Ovary (tissue), 9 donors: ENCODE results near the gene AIM2. TPM values are rescaled to one million over a fixed set of nuclear protein-coding genes. Genes with fewer than 3 reads are reported as not detected.

Experiments used
- DNase-seq, 5 donors: peaks; one replicate each; pipeline ENCODE4 v3.0.0-alpha.2; 2019 to 2020
- H3K27ac ChIP-seq, 2 donors: fragments of 200-600 bp; one replicate each; pipeline versions ENCODE4 v1.5.1 to v1.8.0; 2019 to 2022
- H3K27me3 ChIP-seq: fragments of 200-600 bp; one replicate; pipeline ENCODE4 v1.8.0; 2022
- H3K36me3 ChIP-seq: fragments of 200-600 bp; sonication (generic); one replicate; pipeline ENCODE4 v1.5.1; 2019
- H3K4me1 ChIP-seq: one replicate; pipeline ENCODE4 v1.8.1; 2013; ENCODE audit warnings: mild to moderate bottlenecking, moderate library complexity; ENCODE audit not compliant: insufficient read depth
- H3K4me3 ChIP-seq: fragments of 200-600 bp; sonication (generic); one replicate; pipeline ENCODE4 v1.5.1; 2017
- H3K9me3 ChIP-seq, 2 donors: fragments of 200-600 bp in 1 of 2; sonication (generic) in 1 of 2; one replicate each; pipeline versions ENCODE4 v1.5.1 to v1.8.1; 2013 to 2019; ENCODE audit warnings: mild to moderate bottlenecking in 1 of 2, moderate library complexity in 1 of 2
- EP300 ChIP-seq: sonication (generic); formaldehyde crosslinking; IDR thresholded peaks from one replicate; pipeline ENCODE4 v1.6.1; 2017; ENCODE audit warnings: antibody characterized with exemption
- POLR2A ChIP-seq: fragments of 450-650 bp; IDR thresholded peaks from one replicate; pipeline ENCODE4 v1.6.1; 2017; ENCODE audit warnings: antibody characterized with exemption, mild to moderate bottlenecking, moderate library complexity
- WGBS, 3 donors: extraction: QIAGEN DNeasy Blood & Tissue Kit in 1 of 3; methylation state at CpG; one replicate each; pipeline versions ENCODE4 v1.1.5 to v1.1.7; 2013 to 2017; 5-methylcytosine and 5-hydroxymethylcytosine counted together
- intact Hi-C, 4 donors: fragments of 100-400 bp; cut with DNase I; formaldehyde crosslinking; loops; one replicate each; pipeline versions ENCODE4 v1.11.0 to v1.15.1; 2022 to 2023
- polyA plus RNA-seq, 2 donors: library from polyadenylated mRNA; stranded (reverse); fragments of 200-250 nt in 1 of 2; fragments of 350-450 nt in 1 of 2; fragmentation: Illumina TruSeq in 1 of 2; extraction: RNeasy Lipid Tissue Mini Kit (QIAGEN cat#74804) in 1 of 2; gene quantifications; one replicate each; pipeline ENCODE4 v1.2.3, GENCODE V29; 2013 to 2014
- total RNA-seq, 7 donors: library from RNA; depleted of rRNA in 2 of 7; stranded (reverse); fragments of >200 nt in 2 of 7; fragmentation: NEBNext Ultra II Directional in 3 of 7; extraction: Animal tissue kit (Norgen Biotek cat#: 25700) in 3 of 7; gene quantifications; one replicate each; pipeline versions ENCODE4 v1.1.0 to v1.2.4, GENCODE V29; 2016 to 2023
- TF ChIP-seq, protein P1 (sequence below), 3 donors: fragments of 450-650 bp in 2 of 3; fragments of 200-600 bp in 1 of 3; IDR thresholded peaks; one replicate each; pipeline versions ENCODE4 v1.5.1 to v1.8.0; 2016 to 2022; ENCODE audit warnings: antibody characterized with exemption in 3 of 3, mild to moderate bottlenecking in 1 of 3
- donor health status: DM: no; HTN: no; CAD: no; lungs with moderate emphysema.
- donor health status: DM: no; HTN: no; CAD: no.
- donor health status: Bipolar disorder and iron deficiency.
- donor health status: DM: yes; HTN: yes; CAD: no.
- donor health status: DM: no; HTN: no; CAD: no.
- donor health status: DM: yes; HTN: yes; CAD: no.

The AIM2 gene
- total and polyA plus RNA-seq, 9 donors: 0.20 to 0.95 (median 0.44) TPM; not detected in 5

- TF ChIP-seq, protein P1, sequence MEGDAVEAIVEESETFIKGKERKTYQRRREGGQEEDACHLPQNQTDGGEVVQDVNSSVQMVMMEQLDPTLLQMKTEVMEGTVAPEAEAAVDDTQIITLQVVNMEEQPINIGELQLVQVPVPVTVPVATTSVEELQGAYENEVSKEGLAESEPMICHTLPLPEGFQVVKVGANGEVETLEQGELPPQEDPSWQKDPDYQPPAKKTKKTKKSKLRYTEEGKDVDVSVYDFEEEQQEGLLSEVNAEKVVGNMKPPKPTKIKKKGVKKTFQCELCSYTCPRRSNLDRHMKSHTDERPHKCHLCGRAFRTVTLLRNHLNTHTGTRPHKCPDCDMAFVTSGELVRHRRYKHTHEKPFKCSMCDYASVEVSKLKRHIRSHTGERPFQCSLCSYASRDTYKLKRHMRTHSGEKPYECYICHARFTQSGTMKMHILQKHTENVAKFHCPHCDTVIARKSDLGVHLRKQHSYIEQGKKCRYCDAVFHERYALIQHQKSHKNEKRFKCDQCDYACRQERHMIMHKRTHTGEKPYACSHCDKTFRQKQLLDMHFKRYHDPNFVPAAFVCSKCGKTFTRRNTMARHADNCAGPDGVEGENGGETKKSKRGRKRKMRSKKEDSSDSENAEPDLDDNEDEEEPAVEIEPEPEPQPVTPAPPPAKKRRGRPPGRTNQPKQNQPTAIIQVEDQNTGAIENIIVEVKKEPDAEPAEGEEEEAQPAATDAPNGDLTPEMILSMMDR (IDR thresholded peaks at IDR 0.05): no peak
- TF ChIP-seq EP300 (no peak), POLR2A (no peak)
- no peak overlapping the region for H3K27ac ChIP-seq
- no peak for DNase-seq
- 70 to 81% (median 79%) methylated on average over 7 of the region's 7 CpGs for WGBS, 3 donors
- no peak overlapping the region for H3K4me3 ChIP-seq
- no peaks in the 10 kb centered on the region for H3K36me3 ChIP-seq
- no peaks in the 10 kb centered on the region for H3K27me3 ChIP-seq
- no peaks in the 10 kb centered on the region for H3K4me1 ChIP-seq
- intact Hi-C loops: no loop called here
- H3K9me3 ChIP-seq: no peaks in the 10 kb centered on the region
Observed at GRCh38 chr1:159058751-159059150, 17.8 kb downstream of the AIM2 start.

- Histone ChIP-seq H3K4me1 (no peaks in the 10 kb centered on the region), H3K27me3 (no peaks in the 10 kb centered on the region), H3K27ac (no peak overlapping the region), H3K36me3 (no peaks in the 10 kb centered on the region), H3K9me3 (no peaks in the 10 kb centered on the region), H3K4me3 (no peak overlapping the region)
- intact Hi-C loops: no loop called here
- no peak for DNase-seq
- 89 to 91% (median 91%) methylated on average over 7 of the region's 7 CpGs for WGBS, 3 donors
- TF ChIP-seq POLR2A: no peak
- TF ChIP-seq, protein P1 (IDR thresholded peaks at IDR 0.05): no peak
- no peak for TF ChIP-seq EP300
Observed at GRCh38 chr1:159056069-159056698, 20.4 kb downstream of the AIM2 start.

DNA sequence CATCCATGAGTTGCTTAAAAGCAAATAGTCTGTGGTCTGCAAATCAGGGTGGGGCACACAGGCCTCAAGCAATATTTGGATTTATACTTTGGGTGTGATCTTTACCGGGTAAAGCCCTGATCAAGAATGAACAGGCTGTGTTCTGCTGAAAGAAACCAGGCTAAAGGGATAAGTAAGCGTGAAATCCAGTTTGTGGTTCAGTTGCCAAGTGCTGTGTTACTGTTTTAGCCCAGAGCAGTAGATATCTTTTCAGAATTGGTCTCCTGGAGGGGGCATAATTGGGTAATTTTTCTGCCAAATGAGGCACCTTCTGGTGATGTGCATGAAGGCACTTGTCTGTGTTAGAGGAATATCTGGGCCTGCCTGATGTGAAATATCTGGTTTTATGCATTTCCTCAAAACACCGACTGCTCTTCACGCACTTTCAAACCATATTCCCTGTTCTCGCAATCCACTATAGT is 21.4 kb downstream of the AIM2 start:
- DNase-seq: no peak
- Histone ChIP-seq H3K9me3 (no peaks in the 10 kb centered on the region), H3K4me1 (no peaks in the 10 kb centered on the region), H3K27me3 (no peaks in the 10 kb centered on the region), H3K36me3 (no peaks in the 10 kb centered on the region), H3K4me3 (no peak overlapping the region), H3K27ac (no peak overlapping the region)
- 84 to 89% (median 88%) methylated on average over 5 of the region's 5 CpGs for WGBS, 3 donors
- intact Hi-C loops: no loop called here
- no peak for TF ChIP-seq POLR2A
- TF ChIP-seq EP300: no peak
- TF ChIP-seq, protein P1 (IDR thresholded peaks at IDR 0.05): no peak

- H3K27ac ChIP-seq: no peak overlapping the region
- no peaks in the 10 kb centered on the region for H3K4me1 ChIP-seq
- H3K36me3 ChIP-seq: no peaks in the 10 kb centered on the region
- H3K9me3 ChIP-seq: no peaks in the 10 kb centered on the region
- TF ChIP-seq, protein P1 (IDR thresholded peaks at IDR 0.05): no peak
- TF ChIP-seq POLR2A: no peak
- TF ChIP-seq EP300: no peak
- no peak for DNase-seq
- intact Hi-C loops: no loop called here
- H3K27me3 ChIP-seq: no peaks in the 10 kb centered on the region
- no peak overlapping the region for H3K4me3 ChIP-seq
- 4 to 16% (median 8%) methylated on average over 2 of the region's 2 CpGs for WGBS, 3 donors
Observed at GRCh38 chr1:159054427-159054826, 22.1 kb downstream of the AIM2 start.
